GM21786 (cell line): ENCODE data around the gene C3orf80.
"Not testable (repeated sequence)": the region's sequence is repeated elsewhere in the genome, so short reads cannot be mapped to it uniquely, and the experiment has no call there.

Source experiments
- ATAC-seq: cut with Tn5 transposase; IDR thresholded peaks from one replicate; pipeline ENCODE4 v1.9.1; 2021; ENCODE audit not compliant: unreplicated experiment

C3orf80 gene

GRCh38 chr3:160225176-160226025 lies at the start of gene C3orf80:
Gene C3orf80 (plus strand): TSS chr3:160225422. CDS start chr3:160225636, 214 bp downstream.
- ATAC-seq = peak; percentile 73

DNA sequence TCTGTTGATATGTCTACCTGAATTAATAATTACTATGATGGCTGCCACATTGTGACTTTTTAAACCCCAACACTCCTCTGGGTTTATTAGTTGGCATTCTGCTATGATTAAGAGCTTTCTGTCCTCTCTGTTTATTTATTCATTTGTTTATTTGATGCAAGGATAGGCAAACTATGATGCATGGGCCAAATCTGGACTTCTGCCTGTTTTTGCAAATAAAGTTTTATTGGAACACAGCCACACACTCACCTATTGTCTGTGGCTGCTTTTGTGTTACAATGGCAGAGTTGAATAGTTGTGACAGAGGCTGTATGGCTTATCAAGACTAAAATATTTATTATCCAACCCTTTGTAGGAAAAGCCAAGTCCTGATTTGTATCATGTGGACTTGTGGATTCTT lies 48.3 kb upstream of the C3orf80 start:
- ATAC-seq = no peak

GRCh38 chr3:160178661-160179060 lies 46.6 kb upstream of the C3orf80 start:
- not testable (repeated sequence) for ATAC-seq

DNA sequence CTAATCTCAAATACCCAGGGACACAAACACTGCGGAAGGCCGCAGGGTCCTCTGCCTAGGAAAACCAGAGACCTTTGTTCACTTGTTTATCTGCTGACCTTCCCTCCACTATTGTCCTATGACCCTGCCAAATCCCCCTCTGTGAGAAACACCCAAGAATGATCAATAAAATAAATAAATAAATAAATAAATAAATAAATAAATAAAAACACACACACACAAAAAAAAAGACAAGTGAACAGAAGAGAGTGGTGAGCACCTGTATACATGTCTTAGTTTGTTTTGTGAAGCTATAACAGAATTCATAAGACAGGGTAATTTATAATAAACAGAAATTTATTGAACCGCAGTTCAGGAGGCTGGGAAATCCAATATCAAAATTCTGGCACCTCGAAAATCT lies 45.8 kb upstream of the C3orf80 start:
- ATAC-seq = not testable (repeated sequence)

DNA sequence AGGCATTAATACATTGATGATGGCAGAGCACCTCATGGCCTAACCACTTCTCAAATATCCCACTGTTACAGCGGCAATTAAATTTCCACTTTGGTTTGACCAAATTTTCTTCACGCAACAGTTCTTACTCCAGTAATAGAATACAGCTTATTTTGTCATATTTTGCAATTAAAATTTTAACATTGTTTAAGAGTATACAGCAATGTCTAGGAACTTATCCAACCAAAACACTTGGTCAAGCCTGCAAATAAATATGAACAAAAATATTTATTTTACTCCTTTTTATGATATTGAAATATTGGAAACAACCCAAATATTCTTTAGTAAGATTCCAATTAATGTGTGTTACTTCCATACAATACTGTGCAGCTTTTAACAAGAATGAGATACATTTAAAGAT lies 45.3 kb upstream of the C3orf80 start:
- ATAC-seq = no peak

- no peak for ATAC-seq
Measured at GRCh38 chr3:160180581-160181216, 44.5 kb upstream of the C3orf80 start.

DNA sequence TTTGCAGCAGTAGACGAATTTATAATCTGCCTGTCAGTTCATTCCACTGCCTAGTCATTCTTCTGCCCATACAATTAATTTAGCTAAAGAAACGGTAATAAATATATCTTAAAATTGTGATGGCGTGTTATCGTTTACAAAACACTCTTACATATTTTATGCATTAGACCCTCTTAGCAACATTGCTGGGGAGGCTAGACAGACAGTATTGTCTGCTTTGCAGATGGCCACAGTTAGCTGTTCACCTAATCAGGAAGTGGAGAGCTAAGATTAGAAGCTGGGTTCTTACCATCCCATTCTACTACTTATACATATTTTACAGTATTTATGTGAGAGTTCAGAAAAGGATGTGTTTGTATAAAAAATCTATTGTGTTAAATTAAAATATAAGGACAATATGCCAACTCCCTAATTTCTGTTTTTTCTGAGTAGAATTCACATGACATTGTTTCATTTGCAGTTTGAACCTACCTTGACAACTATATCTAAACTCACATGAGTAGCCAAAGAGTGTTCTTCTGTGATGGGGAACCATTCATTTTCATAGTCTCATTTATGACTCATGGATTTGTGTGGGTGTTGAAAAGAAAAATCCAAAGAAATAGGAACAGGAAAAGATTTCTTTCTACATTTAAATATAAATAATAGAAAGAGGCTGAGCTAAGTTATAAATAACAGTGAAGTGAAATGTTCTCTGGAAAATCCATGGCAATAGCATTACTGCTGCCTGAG lies 41.7 kb upstream of the C3orf80 start:
- ATAC-seq = no peak

DNA sequence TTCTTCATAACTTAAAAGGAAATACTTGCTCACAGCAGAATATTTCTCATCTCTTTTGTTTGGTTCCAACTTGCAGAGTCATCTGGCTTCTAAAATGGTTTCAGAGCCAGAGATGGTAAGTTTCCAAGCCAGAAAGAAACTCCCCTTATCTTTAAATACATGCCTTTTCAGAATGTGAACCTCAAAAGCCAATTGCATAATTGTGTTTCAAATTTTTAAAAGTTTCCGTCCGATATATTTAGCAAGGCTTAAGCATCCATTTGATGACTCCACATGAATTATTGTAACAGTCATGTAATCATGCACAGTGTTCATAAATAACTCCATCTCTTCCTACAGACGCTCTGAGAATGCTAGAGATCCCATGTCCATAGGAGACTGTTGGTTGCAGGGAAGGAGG lies 40.6 kb upstream of the C3orf80 start:
- ATAC-seq = no peak

GRCh38 chr3:160185751-160186150 lies 39.5 kb upstream of the C3orf80 start:
- ATAC-seq = no peak

- ATAC-seq = no peak
Measured at GRCh38 chr3:160187288-160187687, 37.9 kb upstream of the C3orf80 start.

GRCh38 chr3:160192310-160193029 lies 32.8 kb upstream of the C3orf80 start:
- ATAC-seq = no peak

DNA sequence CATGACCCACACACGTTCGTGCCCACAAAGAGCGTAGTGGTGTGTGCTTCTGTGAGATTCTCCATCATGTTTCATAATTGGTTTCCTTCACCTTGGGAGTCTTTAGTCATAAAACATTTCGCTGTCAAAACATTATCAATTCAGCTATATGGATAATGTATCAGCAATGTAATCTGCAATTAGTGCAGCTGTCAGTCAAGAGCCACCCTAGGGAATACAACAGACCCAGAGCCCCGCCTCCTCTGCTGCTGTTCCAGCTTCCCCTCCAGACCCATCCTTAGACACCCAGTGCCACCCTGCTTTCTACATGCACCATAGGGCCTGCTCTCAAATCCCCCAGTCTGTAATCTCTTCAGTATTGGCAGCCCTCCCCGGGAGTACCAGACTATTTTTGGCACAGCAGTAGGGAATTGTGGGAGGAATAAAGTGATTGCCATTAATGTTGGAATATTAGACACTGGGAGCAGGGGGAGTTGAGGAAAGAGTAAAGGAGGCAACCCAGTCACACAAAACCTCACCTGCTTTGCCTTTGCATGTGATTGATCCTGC lies 31.5 kb upstream of the C3orf80 start:
- no peak for ATAC-seq

- ATAC-seq = no peak
Measured at GRCh38 chr3:160194438-160194837, 30.8 kb upstream of the C3orf80 start.

- ATAC-seq = no peak
Measured at GRCh38 chr3:160195106-160195505, 30.1 kb upstream of the C3orf80 start.

DNA sequence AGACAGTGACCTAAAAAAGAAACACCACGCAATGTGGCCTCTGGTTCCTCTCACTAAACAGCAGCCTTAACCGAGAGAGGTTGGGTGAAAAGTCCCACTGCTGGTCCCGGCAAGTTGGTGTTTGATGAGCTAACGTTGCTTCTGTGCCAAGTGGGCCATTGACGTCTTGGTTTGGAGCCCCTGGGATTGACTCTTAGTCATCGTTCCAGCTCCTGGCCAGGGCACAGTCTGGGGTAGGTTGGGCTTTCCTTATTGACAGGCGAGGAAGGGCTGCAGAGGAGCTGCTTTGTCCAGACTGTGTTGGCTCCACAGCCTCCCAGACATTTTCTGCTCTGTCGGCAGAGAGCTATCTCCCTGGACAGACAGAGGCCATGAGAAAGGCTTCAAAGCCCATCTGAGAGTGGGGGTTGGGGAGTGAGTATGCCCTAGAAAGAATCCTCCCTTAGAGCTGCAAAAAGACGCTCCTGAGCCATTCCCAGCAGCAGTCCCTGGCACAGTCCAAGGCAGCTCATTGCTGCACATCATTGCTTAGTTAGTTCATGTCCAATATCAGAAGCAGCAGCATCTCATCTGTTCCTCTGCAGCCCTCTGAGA lies 28.6 kb upstream of the C3orf80 start:
- ATAC-seq = no peak

DNA sequence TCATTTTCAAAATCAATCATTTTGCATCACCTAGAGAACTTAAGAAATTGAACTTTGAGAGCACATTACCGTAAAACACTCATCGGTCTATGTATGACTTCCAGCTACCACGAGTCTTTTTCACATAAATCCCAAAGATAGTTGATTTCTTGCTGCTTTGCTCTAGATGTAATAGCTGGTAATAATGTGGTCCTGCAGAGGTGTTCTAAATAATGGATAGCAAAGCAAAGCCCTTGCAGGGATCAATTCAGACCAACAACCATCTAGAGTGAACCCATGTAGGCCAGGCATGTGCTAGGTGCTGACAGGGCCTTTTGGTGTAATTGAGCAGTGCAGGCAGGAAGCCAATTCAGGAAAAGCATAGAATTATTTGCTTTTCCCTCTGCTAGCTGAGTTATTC lies 26.1 kb upstream of the C3orf80 start:
- no peak for ATAC-seq

- no peak for ATAC-seq
Measured at GRCh38 chr3:160200353-160200752, 24.9 kb upstream of the C3orf80 start.

DNA sequence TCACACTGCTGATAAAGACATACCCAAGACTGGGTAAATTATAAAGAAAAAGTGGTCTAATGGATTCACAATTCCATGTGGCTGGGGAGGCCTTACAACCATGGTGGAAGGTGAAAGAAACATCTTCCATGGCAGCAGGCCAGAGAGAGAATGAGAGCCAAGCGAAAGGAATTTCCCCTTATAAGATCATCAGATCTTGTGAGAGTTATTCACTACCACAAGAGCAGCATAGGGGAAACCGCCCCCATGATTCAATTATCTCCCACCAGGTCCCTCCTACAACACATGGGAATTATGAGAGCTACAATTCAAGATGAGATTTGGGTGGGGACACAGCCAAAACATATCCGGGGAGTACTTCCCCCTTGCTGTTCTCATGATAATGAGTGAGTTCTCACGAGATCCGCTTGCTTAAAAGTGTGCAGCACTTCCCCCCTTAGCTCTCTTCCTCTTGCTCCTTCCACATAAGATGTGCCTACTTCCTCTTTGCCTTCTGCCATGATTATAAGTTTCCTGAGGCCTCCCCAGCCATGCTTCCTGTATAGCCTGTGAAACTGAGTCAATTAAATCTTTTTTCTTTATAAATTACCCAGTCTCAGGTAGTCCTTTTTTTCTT lies 20.7 kb upstream of the C3orf80 start:
- ATAC-seq = not testable (repeated sequence)

GRCh38 chr3:160205606-160206005 lies 19.6 kb upstream of the C3orf80 start:
- ATAC-seq = no peak

DNA sequence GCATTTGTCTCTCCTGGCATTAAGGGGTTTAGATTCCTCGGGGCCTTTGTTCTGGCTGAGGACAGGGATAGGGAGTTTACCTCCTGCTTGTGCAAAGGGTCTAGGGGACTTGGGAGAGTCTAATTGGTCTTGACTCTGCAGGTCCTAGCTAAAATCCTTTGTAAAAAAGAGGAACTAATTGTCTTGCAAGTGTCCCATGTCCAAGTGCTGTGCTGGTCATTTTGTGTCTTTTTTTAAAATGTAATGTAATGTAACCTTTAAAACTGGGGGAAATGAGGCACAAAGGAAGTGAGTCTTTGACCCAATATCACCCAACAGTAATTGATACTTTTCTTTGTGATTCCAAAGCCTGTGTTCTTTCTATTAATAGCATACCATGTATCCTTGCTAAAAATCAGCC lies 14.9 kb upstream of the C3orf80 start:
- no peak for ATAC-seq
